Kidney (tissue), 14 donors: Measurements from ENCODE around the gene SLC12A4. TPM values are rescaled to one million over a fixed set of nuclear protein-coding genes. Genes with fewer than 3 reads are reported as not detected.

Experiments
- DNase-seq, 5 donors: peaks; one replicate each; pipeline ENCODE4 v3.0.0-alpha.2; 2013 to 2020
- FAIRE-seq: peaks from 2 replicates; lab custom pipeline; 2012; peaks lifted over from hg19 to GRCh38; lab: Jason Lieb, UNC
- H3K27ac ChIP-seq, 2 donors: one replicate each; pipeline ENCODE4 v1.7.0; 2013; ENCODE audit warnings: low read depth in 2 of 2, low read length in 2 of 2, inconsistent platforms in 1 of 2
- H3K27me3 ChIP-seq: one replicate; pipeline ENCODE4 v1.7.1; 2013; ENCODE audit warnings: low read length, inconsistent platforms; ENCODE audit not compliant: control insufficient read depth, insufficient read depth
- H3K36me3 ChIP-seq, 3 donors: one replicate each; pipeline versions ENCODE4 v1.7.0 to v1.7.1; 2013; ENCODE audit warnings: low read length in 3 of 3, control low read depth in 1 of 3, inconsistent platforms in 1 of 3; ENCODE audit not compliant: insufficient read depth in 3 of 3, control insufficient read depth in 2 of 3
- H3K4me1 ChIP-seq, 3 donors: one replicate each; pipeline versions ENCODE4 v1.7.0 to v1.7.1; 2013; ENCODE audit warnings: low read length in 3 of 3, inconsistent platforms in 1 of 3, low read depth in 1 of 3; ENCODE audit not compliant: control insufficient read depth in 2 of 3, insufficient read depth in 2 of 3
- H3K4me3 ChIP-seq, 3 donors: one replicate each; pipeline versions ENCODE4 v1.7.0 to v1.8.1; 2013; ENCODE audit warnings: low read length in 3 of 3, control low read depth in 1 of 3, inconsistent platforms in 1 of 3
- H3K9ac ChIP-seq, 3 donors: one replicate each; pipeline versions ENCODE4 v1.7.0 to v1.7.1; 2013; ENCODE audit warnings: low read length in 3 of 3, control low read depth in 1 of 3, inconsistent platforms in 1 of 3
- H3K9me3 ChIP-seq, 3 donors: one replicate each; pipeline versions ENCODE4 v1.7.0 to v1.7.1; 2013; ENCODE audit warnings: low read length in 3 of 3, control low read depth in 1 of 3, inconsistent platforms in 1 of 3; ENCODE audit not compliant: control insufficient read depth in 2 of 3, insufficient read depth in 1 of 3
- CTCF ChIP-seq: IDR thresholded peaks from 3 replicates; pipeline ENCODE4 v1.5.1; 2012; ENCODE audit warnings: mild to moderate bottlenecking, moderate library complexity, borderline replicate concordance; ENCODE audit not compliant: insufficient read depth; ENCODE audit errors: extremely low read depth
- intact Hi-C: fragments of 100-400 bp; cut with DNase I; formaldehyde crosslinking; loops from one replicate; pipeline ENCODE4 v1.11.1; 2022
- polyA plus RNA-seq: library from polyadenylated mRNA; stranded (reverse); fragments of 350-450 nt; fragmentation: Illumina TruSeq; extraction: RNeasy Lipid Tissue Mini Kit (QIAGEN cat#74804); gene quantifications from one replicate; pipeline ENCODE4 v1.2.3, GENCODE V29; 2014; ENCODE audit warnings: low read depth, low replicate concordance; ENCODE audit not compliant: insufficient read depth
- total RNA-seq: library from RNA; stranded (reverse); fragmentation: NEBNext Ultra II Directional; extraction: Animal tissue kit (Norgen Biotek cat#: 25700); gene quantifications from one replicate; pipeline ENCODE4 v1.2.1, GENCODE V29; 2021
- donor health status: control.
- donor health status: control.
- donor health status: control.
- donor health status: control.
- donor health status: control.
- donor health status: DM: yes; HTN: yes; CAD: no.
- donor health status: Normal renal cell carcinoma (clear cell type).

SLC12A4 gene
- total and polyA plus RNA-seq, 2 donors from 2014 or later: 16.7 to 66.2 TPM

DNA sequence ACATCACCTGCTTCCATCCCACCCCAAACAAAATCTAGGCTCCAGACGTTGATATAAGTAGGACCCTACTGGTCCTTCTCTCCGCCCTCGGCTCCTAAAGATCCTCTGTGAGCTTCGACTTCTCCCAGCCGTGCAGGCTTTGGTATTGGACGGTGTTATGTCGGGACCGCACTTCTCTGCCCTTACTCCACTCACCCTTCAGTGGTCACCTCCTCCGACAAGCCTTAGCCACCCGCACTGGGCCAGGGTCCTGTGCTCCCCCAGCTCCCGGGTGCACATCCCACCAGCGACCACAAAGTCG, 33.4 kb downstream of the SLC12A4 start:
- peak overlapping the region; percentile 54 to 70 (median 65) for H3K9ac ChIP-seq
- FAIRE-seq (no peak), DNase-seq (no peak)
- no peaks in the 10 kb centered on the region for H3K27me3 ChIP-seq
- H3K4me3 ChIP-seq: peak overlapping the region; percentile 70 to 86 (median 84)
- peaks cover 0 to 22% (median 11%) of the 10 kb centered on the region in 3 donors for H3K4me1 ChIP-seq
- no peaks in the 10 kb centered on the region for H3K9me3 ChIP-seq
- intact Hi-C loops: no loop called here
- peaks cover 0 to 4% (median 2%) of the 10 kb centered on the region in 3 donors for H3K36me3 ChIP-seq
- H3K27ac ChIP-seq: peak overlapping the region; percentile 90 to 92
- no peak for TF ChIP-seq CTCF

GRCh38 chr16:67934306-67935100, 33.9 kb downstream of the SLC12A4 start:
- intact Hi-C loops: no loop called here
- peaks cover 0 to 16% (median 11%) of the 10 kb centered on the region in 3 donors for H3K4me1 ChIP-seq
- H3K27ac ChIP-seq: no peak overlapping the region
- H3K9ac ChIP-seq: peak overlapping the region in 2 of 3 donors; percentile 65 to 70
- TF ChIP-seq CTCF: no peak
- DNase-seq (no peak), FAIRE-seq (no peak)
- H3K36me3 ChIP-seq: peaks cover 0 to 7% (median 2%) of the 10 kb centered on the region in 3 donors
- no peaks in the 10 kb centered on the region for H3K9me3 ChIP-seq
- H3K4me3 ChIP-seq: peak overlapping the region; percentile 70 to 86 (median 84)
- H3K27me3 ChIP-seq: no peaks in the 10 kb centered on the region

DNA sequence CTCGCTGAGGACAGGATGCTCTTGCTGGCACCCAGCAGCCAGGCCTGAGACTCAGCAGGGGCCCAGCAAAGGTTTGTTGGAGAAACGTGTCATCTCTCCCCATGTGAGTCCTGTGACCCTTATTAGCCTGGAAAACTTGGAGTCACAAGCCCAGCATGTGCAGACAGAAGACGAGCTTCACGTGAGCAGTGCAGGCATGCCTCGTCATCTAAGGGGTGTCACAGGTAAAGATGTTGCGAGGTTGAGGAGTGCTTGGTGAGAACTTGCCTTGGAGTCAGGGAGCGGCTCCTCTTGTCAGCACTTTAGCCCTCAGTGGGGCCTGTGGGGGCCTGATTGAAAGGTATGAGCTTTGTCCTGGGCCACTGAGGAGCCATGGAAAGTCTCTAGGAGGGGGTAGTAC, 34.6 kb downstream of the SLC12A4 start:
- Histone ChIP-seq H3K36me3 (peaks cover 0 to 8% (median 2%) of the 10 kb centered on the region in 3 donors), H3K27ac (no peak overlapping the region)

More for the DNA sequence above, 34.6 kb downstream of the SLC12A4 start:
- DNase-seq: no peak
- H3K4me1 ChIP-seq: peaks cover 0 to 16% (median 11%) of the 10 kb centered on the region in 3 donors
- no peak for FAIRE-seq
- no peak overlapping the region for H3K4me3 ChIP-seq
- H3K27me3 ChIP-seq: no peaks in the 10 kb centered on the region
- intact Hi-C loops: no loop called here
- H3K9me3 ChIP-seq: no peaks in the 10 kb centered on the region
- no peak overlapping the region for H3K9ac ChIP-seq
- TF ChIP-seq CTCF: no peak
